WTC11 (cell line): ENCODE measurements around the gene SEPTIN8.

Experiments used
- ATF2 ChIP-seq: sonication (generic); formaldehyde crosslinking; IDR thresholded peaks from 2 replicates; pipeline ENCODE4 v1.8.1; 2022; ENCODE audit warnings: low read depth, missing genetic modification reagents, borderline replicate concordance
- CBFB ChIP-seq: sonication (generic); formaldehyde crosslinking; IDR thresholded peaks from 2 replicates; pipeline ENCODE4 v1.8.1; 2022; ENCODE audit warnings: mild to moderate bottlenecking, low read depth, missing genetic modification reagents
- CTCF ChIP-seq: fragments of 200-600 bp; IDR thresholded peaks from 2 replicates; pipeline ENCODE4 v1.8.0; 2022; ENCODE audit warnings: antibody characterized with exemption
- FOXK1 ChIP-seq: sonication (generic); formaldehyde crosslinking; IDR thresholded peaks from 2 replicates; pipeline ENCODE4 v1.8.0; 2022; ENCODE audit warnings: mild to moderate bottlenecking, moderate library complexity, missing genetic modification reagents
- FOXP4 ChIP-seq: sonication (generic); formaldehyde crosslinking; IDR thresholded peaks from 2 replicates; pipeline ENCODE4 v1.8.0; 2022; ENCODE audit warnings: mild to moderate bottlenecking, missing genetic modification reagents
- HMGA2 ChIP-seq: fragments of 250-450 bp; sonication (Bioruptor Pico); IDR thresholded peaks from 2 replicates; pipeline ENCODE4 v1.4.0; 2021; ENCODE audit warnings: mild to moderate bottlenecking, moderate library complexity
- JAZF1 ChIP-seq: fragments of 250-450 bp; sonication (Bioruptor Pico); IDR thresholded peaks from 2 replicates; pipeline ENCODE4 v1.9.0; 2021; ENCODE audit warnings: moderate library complexity, mild to moderate bottlenecking, inconsistent platforms
- SMAD3 ChIP-seq: sonication (generic); formaldehyde crosslinking; IDR thresholded peaks from 2 replicates; pipeline ENCODE4 v1.8.0; 2022; ENCODE audit warnings: missing genetic modification reagents, mild to moderate bottlenecking, borderline replicate concordance
- TEAD4 ChIP-seq: sonication (generic); formaldehyde crosslinking; IDR thresholded peaks from 2 replicates; pipeline ENCODE4 v1.8.0; 2022; ENCODE audit warnings: mild to moderate bottlenecking, missing genetic modification reagents
- ZBTB21 ChIP-seq: sonication (generic); formaldehyde crosslinking; IDR thresholded peaks from 2 replicates; pipeline ENCODE4 v1.8.1; 2023; ENCODE audit warnings: mild to moderate bottlenecking, missing genetic modification reagents, borderline replicate concordance
- TF ChIP-seq, protein P1 (sequence below): sonication (generic); formaldehyde crosslinking; IDR thresholded peaks from 2 replicates; pipeline ENCODE4 v1.8.1; 2023; ENCODE audit warnings: mild to moderate bottlenecking, moderate library complexity, missing genetic modification reagents
- TF ChIP-seq, protein P2 (sequence below): sonication (generic); formaldehyde crosslinking; IDR thresholded peaks from 2 replicates; pipeline ENCODE4 v1.8.1; 2023; ENCODE audit warnings: mild to moderate bottlenecking, missing genetic modification reagents, moderate library complexity

GRCh38 chr5:132808866-132809265 is 31.8 kb upstream of the SEPTIN8 start:
- TF ChIP-seq ZBTB21 (CRISPR knock-in tag), result no peak
- TF ChIP-seq CTCF, result no peak
- TF ChIP-seq CBFB, result no peak
- no peak for TF ChIP-seq FOXK1 (CRISPR knock-in tag)
- TF ChIP-seq, protein P1, sequence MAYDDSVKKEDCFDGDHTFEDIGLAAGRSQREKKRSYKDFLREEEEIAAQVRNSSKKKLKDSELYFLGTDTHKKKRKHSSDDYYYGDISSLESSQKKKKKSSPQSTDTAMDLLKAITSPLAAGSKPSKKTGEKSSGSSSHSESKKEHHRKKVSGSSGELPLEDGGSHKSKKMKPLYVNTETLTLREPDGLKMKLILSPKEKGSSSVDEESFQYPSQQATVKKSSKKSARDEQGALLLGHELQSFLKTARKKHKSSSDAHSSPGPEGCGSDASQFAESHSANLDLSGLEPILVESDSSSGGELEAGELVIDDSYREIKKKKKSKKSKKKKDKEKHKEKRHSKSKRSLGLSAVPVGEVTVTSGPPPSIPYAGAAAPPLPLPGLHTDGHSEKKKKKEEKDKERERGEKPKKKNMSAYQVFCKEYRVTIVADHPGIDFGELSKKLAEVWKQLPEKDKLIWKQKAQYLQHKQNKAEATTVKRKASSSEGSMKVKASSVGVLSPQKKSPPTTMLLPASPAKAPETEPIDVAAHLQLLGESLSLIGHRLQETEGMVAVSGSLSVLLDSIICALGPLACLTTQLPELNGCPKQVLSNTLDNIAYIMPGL, result no peak
- TF ChIP-seq JAZF1 (CRISPR knock-in tag), result no peak
- TF ChIP-seq, protein P2, sequence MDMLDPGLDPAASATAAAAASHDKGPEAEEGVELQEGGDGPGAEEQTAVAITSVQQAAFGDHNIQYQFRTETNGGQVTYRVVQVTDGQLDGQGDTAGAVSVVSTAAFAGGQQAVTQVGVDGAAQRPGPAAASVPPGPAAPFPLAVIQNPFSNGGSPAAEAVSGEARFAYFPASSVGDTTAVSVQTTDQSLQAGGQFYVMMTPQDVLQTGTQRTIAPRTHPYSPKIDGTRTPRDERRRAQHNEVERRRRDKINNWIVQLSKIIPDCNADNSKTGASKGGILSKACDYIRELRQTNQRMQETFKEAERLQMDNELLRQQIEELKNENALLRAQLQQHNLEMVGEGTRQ, result no peak
- no peak for TF ChIP-seq ATF2 (CRISPR knock-in tag)
- no peak for TF ChIP-seq TEAD4 (CRISPR knock-in tag)
- TF ChIP-seq HMGA2 (CRISPR knock-in tag), result no peak
- no peak for TF ChIP-seq SMAD3 (CRISPR knock-in tag)
- no peak for TF ChIP-seq FOXP4 (CRISPR knock-in tag)
